ENCODE measurements around the gene ARID3A. TPM values are rescaled to one million over a fixed set of nuclear protein-coding genes. Genes with fewer than 3 reads are reported as not detected.

The ARID3A gene
- total RNA-seq, 1 donor from 2014 or later, result 4.8 TPM

DNA sequence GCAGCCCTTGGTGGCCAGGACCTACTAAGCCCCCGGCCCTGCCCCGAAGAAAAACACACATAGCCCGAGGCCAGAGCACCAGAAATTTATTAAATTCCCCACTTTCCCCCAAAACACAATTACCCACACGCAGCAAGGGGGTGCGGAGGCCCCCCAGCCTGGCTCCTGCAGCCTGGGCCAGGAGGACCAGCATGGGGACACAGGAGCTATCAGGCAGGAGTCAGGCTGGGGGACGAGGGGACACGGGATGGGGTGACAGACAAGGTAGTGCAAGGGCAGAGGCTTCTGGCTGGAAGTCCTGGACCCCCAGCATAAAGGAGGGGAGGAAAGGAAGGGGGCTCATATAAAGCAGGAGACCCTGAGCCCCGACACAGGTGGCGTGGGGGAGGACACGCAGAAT lies 29.4 kb upstream of the ARID3A start:
- TF ChIP-seq, protein P1, sequence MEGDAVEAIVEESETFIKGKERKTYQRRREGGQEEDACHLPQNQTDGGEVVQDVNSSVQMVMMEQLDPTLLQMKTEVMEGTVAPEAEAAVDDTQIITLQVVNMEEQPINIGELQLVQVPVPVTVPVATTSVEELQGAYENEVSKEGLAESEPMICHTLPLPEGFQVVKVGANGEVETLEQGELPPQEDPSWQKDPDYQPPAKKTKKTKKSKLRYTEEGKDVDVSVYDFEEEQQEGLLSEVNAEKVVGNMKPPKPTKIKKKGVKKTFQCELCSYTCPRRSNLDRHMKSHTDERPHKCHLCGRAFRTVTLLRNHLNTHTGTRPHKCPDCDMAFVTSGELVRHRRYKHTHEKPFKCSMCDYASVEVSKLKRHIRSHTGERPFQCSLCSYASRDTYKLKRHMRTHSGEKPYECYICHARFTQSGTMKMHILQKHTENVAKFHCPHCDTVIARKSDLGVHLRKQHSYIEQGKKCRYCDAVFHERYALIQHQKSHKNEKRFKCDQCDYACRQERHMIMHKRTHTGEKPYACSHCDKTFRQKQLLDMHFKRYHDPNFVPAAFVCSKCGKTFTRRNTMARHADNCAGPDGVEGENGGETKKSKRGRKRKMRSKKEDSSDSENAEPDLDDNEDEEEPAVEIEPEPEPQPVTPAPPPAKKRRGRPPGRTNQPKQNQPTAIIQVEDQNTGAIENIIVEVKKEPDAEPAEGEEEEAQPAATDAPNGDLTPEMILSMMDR (IDR thresholded peaks at IDR 0.05; ENCODE audit: borderline replicate concordance), result no peak
- peaks cover 24% of the 10 kb centered on the region for H3K36me3 ChIP-seq
- no peak for DNase-seq
- peaks cover 17% of the 10 kb centered on the region for H3K4me1 ChIP-seq
- H3K27me3 ChIP-seq (ENCODE audit: low read depth), result no peaks in the 10 kb centered on the region
- no peaks in the 10 kb centered on the region for H3K9me3 ChIP-seq (replicated peaks)
- H3K27ac ChIP-seq (replicated peaks), result no peak overlapping the region
- intact Hi-C loops (cut with micrococcal nuclease), result no loop called here
- no peak overlapping the region for H3K4me3 ChIP-seq

DNA sequence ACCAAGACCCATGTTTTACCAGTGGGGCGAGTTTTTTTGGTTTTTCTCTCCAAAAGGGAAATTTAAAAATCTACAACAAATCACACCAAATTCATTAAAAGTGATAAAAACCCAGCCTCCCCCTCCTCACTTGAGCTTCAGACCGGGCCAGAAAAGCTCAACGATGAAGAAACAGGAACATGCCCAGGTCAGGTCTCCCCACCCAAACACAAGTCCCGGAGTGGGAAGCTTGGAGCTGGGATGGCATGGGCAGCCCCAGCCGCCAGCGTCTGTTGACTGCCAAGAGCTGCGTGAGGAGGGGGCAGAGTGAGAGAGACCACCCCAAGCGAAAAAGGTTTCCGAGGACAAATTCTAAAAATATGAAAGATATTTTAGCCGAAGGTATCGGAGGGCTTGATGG lies 28.8 kb upstream of the ARID3A start:
- intact Hi-C loops (cut with micrococcal nuclease), result no loop called here
- DNase-seq, result no peak
- peaks cover 27% of the 10 kb centered on the region for H3K36me3 ChIP-seq
- H3K4me1 ChIP-seq, result peaks cover 14% of the 10 kb centered on the region
- TF ChIP-seq, protein P1 (IDR thresholded peaks at IDR 0.05; ENCODE audit: borderline replicate concordance), result no peak
- H3K4me3 ChIP-seq, result no peak overlapping the region
- no peak overlapping the region for H3K27ac ChIP-seq (replicated peaks)
- no peaks in the 10 kb centered on the region for H3K9me3 ChIP-seq (replicated peaks)
- no peaks in the 10 kb centered on the region for H3K27me3 ChIP-seq (ENCODE audit: low read depth)

DNA sequence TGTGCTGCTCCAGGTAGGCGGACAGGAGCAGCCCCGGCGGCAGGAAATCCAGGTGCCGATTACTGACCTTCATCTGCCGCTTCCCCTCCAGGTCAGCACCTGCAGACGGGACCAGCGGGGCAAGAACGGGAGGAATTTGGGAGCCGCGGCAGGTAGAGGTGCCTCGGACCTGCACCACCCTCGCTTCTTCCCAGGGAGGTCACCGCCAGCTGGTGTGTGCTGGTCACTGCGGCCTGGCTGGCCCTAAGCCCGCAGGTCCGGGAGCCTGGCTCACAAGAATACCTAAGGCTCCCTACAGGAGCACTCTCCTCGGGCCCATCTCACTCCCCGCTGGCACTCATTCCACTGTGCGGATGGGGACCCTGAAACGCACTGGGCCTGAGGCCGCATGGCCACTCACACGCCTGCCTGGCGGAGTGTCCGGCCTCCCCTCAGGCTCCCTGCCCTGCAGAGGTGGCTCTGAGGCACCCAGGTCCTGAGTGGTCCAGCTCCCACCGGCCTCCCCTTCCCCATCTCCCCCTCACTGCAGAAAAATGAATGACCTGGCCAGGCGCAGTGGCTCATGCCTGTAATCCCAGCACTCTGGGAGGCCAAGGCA lies 28.3 kb upstream of the ARID3A start:
- H3K27me3 ChIP-seq (ENCODE audit: low read depth), result no peaks in the 10 kb centered on the region
- peaks cover 9% of the 10 kb centered on the region for H3K4me1 ChIP-seq
- no peak overlapping the region for H3K4me3 ChIP-seq
- H3K9me3 ChIP-seq (replicated peaks), result no peaks in the 10 kb centered on the region
- intact Hi-C loops (cut with micrococcal nuclease), result no loop called here
- TF ChIP-seq, protein P1 (IDR thresholded peaks at IDR 0.05; ENCODE audit: borderline replicate concordance), result no peak
- no peak for DNase-seq
- no peak overlapping the region for H3K27ac ChIP-seq (replicated peaks)
- H3K36me3 ChIP-seq, result peaks cover 30% of the 10 kb centered on the region

DNA sequence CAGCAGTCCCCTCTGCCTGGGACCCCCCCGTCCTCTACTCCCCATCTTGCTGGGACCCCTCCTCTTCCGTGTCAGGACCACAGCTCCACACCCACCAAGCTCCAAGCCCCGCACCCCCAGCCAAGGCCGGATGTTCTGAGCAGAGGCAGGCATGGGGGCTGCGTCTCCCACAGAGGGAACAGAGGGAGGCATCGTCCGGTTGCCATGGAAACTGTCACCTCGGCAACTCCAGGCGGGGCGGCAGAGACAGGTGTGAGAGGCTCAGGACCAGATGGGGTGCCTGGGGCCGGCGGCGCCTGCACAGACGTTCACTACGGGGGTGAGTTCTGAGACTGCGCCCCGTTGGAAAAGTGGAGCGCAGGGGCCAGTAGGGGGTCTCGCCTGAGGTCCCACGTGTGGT lies 27.2 kb upstream of the ARID3A start:
- Histone ChIP-seq H3K9me3 (replicated peaks) (no peaks in the 10 kb centered on the region), H3K27me3 (ENCODE audit: low read depth) (no peaks in the 10 kb centered on the region), H3K36me3 (peaks cover 30% of the 10 kb centered on the region), H3K4me1 (peaks cover 3% of the 10 kb centered on the region), H3K27ac (replicated peaks) (no peak overlapping the region), H3K4me3 (no peak overlapping the region)
- no peak for DNase-seq
- TF ChIP-seq, protein P1 (IDR thresholded peaks at IDR 0.05; ENCODE audit: borderline replicate concordance), result no peak
- intact Hi-C loops (cut with micrococcal nuclease), result no loop called here

DNA sequence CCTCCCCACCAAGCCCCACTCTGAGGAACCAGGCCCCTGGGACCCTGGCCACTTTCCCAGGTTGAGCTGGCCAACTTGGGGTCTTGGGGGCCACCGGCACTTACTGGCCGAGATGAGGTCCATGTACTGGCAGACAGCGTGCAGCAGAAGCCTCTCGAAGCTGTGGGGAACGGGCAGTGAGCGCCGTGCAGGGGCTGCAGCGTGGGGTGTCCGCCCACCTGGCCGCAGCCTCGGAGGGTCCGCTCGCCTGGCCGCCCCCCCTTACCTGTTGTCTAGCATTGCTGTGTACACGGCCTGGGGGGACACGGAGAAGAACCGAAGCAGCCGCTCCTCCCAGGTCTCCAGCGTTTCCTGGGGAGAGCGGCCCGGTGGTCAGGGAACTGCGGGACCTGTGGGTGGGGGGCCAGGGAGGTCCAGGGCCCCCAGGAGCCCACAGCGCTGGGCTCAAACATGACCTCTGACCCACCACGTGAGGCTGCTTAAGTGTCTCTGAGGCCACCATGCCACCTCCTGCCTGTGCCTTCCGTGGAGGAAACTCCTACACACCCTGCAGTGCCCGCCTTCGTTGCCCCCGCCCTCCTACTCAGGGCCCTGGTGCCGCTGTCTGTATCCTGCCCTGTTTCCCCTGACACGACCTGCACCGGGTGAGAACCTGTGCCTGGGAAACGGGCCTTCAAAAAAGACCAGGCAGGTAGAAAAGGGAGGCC lies 26.3 kb upstream of the ARID3A start:
- no peaks in the 10 kb centered on the region for H3K9me3 ChIP-seq (replicated peaks)
- no peak overlapping the region for H3K27ac ChIP-seq (replicated peaks)
- H3K27me3 ChIP-seq (ENCODE audit: low read depth), result no peaks in the 10 kb centered on the region
- peaks cover 30% of the 10 kb centered on the region for H3K36me3 ChIP-seq
- intact Hi-C loops (cut with micrococcal nuclease), result no loop called here
- no peak overlapping the region for H3K4me3 ChIP-seq
- DNase-seq, result no peak
- no peaks in the 10 kb centered on the region for H3K4me1 ChIP-seq
- TF ChIP-seq, protein P1 (IDR thresholded peaks at IDR 0.05; ENCODE audit: borderline replicate concordance), result no peak

Data from left ventricle myocardium inferior (tissue), 1 donor.